ENCODE measurements around the gene MLPH.

The MLPH gene

DNA sequence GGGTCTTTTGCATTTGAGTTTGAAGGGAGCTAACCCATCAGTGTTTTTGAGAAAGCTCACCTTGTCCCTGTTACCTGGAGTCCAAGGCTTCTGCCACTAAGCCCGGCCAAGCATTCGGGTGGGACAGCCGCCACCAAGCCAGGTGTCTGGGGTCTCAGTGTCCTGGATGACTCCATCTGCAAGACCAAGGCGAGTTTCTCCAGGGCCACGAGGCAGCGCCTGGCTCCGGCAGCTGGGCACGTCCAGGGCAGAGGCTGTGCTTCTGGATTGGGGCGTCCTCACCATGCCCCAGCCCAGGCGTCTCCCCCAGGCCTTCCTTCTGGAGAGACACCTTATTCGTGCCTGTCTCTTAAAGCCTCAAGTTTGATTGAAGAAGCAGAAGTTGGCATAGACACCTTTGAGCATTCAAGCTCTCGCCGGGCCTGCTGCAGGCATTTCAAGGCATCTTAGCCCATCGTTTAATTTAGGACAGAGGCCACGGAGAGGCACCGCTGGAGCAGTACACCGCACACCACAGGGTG is 24.9 kb downstream of the MLPH start:
- no peaks in the 10 kb centered on the region for H3K79me2 ChIP-seq (ENCODE audit: insufficient read depth, low read length)
- no peaks in the 10 kb centered on the region for H3K9me3 ChIP-seq (ENCODE audit: insufficient read depth, low read depth, low read length)
- H3K36me3 ChIP-seq (ENCODE audit: insufficient read depth, low read length), result no peaks in the 10 kb centered on the region
- H3K9me2 ChIP-seq (replicated peaks; ENCODE audit: low read depth, low read length), result no peaks in the 10 kb centered on the region
- no peak for TF ChIP-seq CTCF (conservative IDR thresholded peaks at IDR 0.05; ENCODE audit: low read length)
- TF ChIP-seq EZH2phosphoT487 (IDR thresholded peaks at IDR 0.05; ENCODE audit: borderline replicate concordance), result no peak
- H4K20me1 ChIP-seq (ENCODE audit: insufficient read depth, low read length, poor library complexity, severe bottlenecking), result no peaks in the 10 kb centered on the region
- no peaks in the 10 kb centered on the region for H3F3A ChIP-seq (ENCODE audit: low read depth)
- H3K4me1 ChIP-seq (ENCODE audit: insufficient read depth, low read length, poor library complexity, severe bottlenecking), result no peaks in the 10 kb centered on the region
- H2AFZ ChIP-seq (ENCODE audit: low read length), result no peak overlapping the region
- no peak overlapping the region for H3K4me3 ChIP-seq (ENCODE audit: low read length, poor library complexity, severe bottlenecking)
- no peak overlapping the region for H3K9ac ChIP-seq (ENCODE audit: low read depth, low read length, poor library complexity, severe bottlenecking)
- H3K27me3 ChIP-seq (ENCODE audit: insufficient read depth, low read length, poor library complexity, severe bottlenecking), result no peaks in the 10 kb centered on the region
- H3K4me2 ChIP-seq (ENCODE audit: low read depth, low read length, poor library complexity, severe bottlenecking), result no peak overlapping the region

DNA sequence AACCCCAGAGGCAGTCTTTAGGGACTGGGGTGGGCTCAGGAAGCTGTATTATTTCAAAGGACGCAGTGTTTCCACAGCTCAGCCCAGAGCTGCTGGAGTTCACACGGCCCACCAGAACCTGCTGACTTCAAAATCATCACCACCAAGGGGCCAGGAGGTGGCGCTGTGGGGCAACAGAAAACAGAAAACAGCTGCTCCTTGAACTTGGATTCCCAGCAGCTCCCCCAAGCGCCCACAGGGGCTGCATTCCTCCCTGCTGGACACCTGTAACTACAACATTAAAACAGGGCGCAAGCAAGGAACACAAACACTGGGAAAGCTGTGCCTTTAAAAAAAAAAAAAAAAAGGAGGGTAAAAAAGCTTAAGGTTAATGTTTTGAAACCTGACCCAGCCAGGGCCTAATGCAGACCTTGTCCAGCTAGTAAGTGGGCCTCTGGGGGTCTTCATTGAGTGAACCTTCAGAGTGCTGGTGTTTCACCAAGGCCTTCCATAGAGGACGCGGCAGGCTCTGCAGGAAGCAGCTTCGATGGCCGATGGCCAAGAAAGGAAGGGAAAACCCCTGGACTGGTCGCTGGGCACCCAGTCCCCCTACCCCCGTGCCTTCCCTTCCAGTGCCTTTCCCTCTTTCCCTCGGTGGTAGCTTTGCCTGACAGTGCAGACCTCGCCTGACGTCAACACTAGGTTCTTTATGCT is 25.9 kb downstream of the MLPH start:
- Histone ChIP-seq H3K27me3 (ENCODE audit: insufficient read depth, low read length, poor library complexity, severe bottlenecking) (no peaks in the 10 kb centered on the region), H4K20me1 (ENCODE audit: insufficient read depth, low read length, poor library complexity, severe bottlenecking) (no peaks in the 10 kb centered on the region), H3K9me2 (replicated peaks; ENCODE audit: low read depth, low read length) (no peaks in the 10 kb centered on the region), H2AFZ (ENCODE audit: low read length) (no peak overlapping the region), H3K36me3 (ENCODE audit: insufficient read depth, low read length) (no peaks in the 10 kb centered on the region), H3K4me1 (ENCODE audit: insufficient read depth, low read length, poor library complexity, severe bottlenecking) (no peaks in the 10 kb centered on the region), H3K79me2 (ENCODE audit: insufficient read depth, low read length) (no peaks in the 10 kb centered on the region), H3K4me2 (ENCODE audit: low read depth, low read length, poor library complexity, severe bottlenecking) (no peak overlapping the region), H3F3A (ENCODE audit: low read depth) (no peaks in the 10 kb centered on the region), H3K9me3 (ENCODE audit: insufficient read depth, low read depth, low read length) (no peaks in the 10 kb centered on the region), H3K4me3 (ENCODE audit: low read length, poor library complexity, severe bottlenecking) (no peak overlapping the region), H3K9ac (ENCODE audit: low read depth, low read length, poor library complexity, severe bottlenecking) (no peak overlapping the region)
- peak; percentile 97 for TF ChIP-seq CTCF (conservative IDR thresholded peaks at IDR 0.05; ENCODE audit: low read length)
- TF ChIP-seq EZH2phosphoT487 (IDR thresholded peaks at IDR 0.05; ENCODE audit: borderline replicate concordance), result no peak

GRCh38 chr2:237513693-237514092 is 26.6 kb downstream of the MLPH start:
- Histone ChIP-seq H3K36me3 (ENCODE audit: insufficient read depth, low read length) (no peaks in the 10 kb centered on the region), H3K9me3 (ENCODE audit: insufficient read depth, low read depth, low read length) (no peaks in the 10 kb centered on the region), H3K79me2 (ENCODE audit: insufficient read depth, low read length) (no peaks in the 10 kb centered on the region)

More at GRCh38 chr2:237513693-237514092, 26.6 kb downstream of the MLPH start:
- Histone ChIP-seq H3K4me3 (ENCODE audit: low read length, poor library complexity, severe bottlenecking) (no peak overlapping the region), H3F3A (ENCODE audit: low read depth) (no peaks in the 10 kb centered on the region), H2AFZ (ENCODE audit: low read length) (no peak overlapping the region), H3K9ac (ENCODE audit: low read depth, low read length, poor library complexity, severe bottlenecking) (no peak overlapping the region), H3K4me1 (ENCODE audit: insufficient read depth, low read length, poor library complexity, severe bottlenecking) (no peaks in the 10 kb centered on the region), H3K4me2 (ENCODE audit: low read depth, low read length, poor library complexity, severe bottlenecking) (no peak overlapping the region), H3K27me3 (ENCODE audit: insufficient read depth, low read length, poor library complexity, severe bottlenecking) (no peaks in the 10 kb centered on the region), H3K9me2 (replicated peaks; ENCODE audit: low read depth, low read length) (no peaks in the 10 kb centered on the region), H4K20me1 (ENCODE audit: insufficient read depth, low read length, poor library complexity, severe bottlenecking) (no peaks in the 10 kb centered on the region)
- TF ChIP-seq EZH2phosphoT487 (IDR thresholded peaks at IDR 0.05; ENCODE audit: borderline replicate concordance) (no peak), CTCF (conservative IDR thresholded peaks at IDR 0.05; ENCODE audit: low read length) (no peak)
